ENCODE results near the gene ASB2. TPM values are rescaled to one million over a fixed set of nuclear protein-coding genes. Genes with fewer than 3 reads are reported as not detected.

Gene ASB2
- total and polyA plus RNA-seq, 2 of the 13 experiments (the other 11 are each of a cell fraction or from before 2014, with no cell fraction given) = 0.82 to 4.1 TPM

GRCh38 chr14:93902619-93903307 is 73.6 kb downstream of the ASB2 start (continued):
- TF ChIP-seq, protein P1, sequence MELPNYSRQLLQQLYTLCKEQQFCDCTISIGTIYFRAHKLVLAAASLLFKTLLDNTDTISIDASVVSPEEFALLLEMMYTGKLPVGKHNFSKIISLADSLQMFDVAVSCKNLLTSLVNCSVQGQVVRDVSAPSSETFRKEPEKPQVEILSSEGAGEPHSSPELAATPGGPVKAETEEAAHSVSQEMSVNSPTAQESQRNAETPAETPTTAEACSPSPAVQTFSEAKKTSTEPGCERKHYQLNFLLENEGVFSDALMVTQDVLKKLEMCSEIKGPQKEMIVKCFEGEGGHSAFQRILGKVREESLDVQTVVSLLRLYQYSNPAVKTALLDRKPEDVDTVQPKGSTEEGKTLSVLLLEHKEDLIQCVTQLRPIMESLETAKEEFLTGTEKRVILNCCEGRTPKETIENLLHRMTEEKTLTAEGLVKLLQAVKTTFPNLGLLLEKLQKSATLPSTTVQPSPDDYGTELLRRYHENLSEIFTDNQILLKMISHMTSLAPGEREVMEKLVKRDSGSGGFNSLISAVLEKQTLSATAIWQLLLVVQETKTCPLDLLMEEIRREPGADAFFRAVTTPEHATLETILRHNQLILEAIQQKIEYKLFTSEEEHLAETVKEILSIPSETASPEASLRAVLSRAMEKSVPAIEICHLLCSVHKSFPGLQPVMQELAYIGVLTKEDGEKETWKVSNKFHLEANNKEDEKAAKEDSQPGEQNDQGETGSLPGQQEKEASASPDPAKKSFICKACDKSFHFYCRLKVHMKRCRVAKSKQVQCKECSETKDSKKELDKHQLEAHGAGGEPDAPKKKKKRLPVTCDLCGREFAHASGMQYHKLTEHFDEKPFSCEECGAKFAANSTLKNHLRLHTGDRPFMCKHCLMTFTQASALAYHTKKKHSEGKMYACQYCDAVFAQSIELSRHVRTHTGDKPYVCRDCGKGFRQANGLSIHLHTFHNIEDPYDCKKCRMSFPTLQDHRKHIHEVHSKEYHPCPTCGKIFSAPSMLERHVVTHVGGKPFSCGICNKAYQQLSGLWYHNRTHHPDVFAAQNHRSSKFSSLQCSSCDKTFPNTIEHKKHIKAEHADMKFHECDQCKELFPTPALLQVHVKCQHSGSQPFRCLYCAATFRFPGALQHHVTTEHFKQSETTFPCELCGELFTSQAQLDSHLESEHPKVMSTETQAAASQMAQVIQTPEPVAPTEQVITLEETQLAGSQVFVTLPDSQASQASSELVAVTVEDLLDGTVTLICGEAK (IDR thresholded peaks at IDR 0.05) = no peak
- TF ChIP-seq, protein P1 (CRISPR knock-in tag; IDR thresholded peaks at IDR 0.05) = no peak
- TF ChIP-seq MTA3 (CRISPR knock-in tag; IDR thresholded peaks at IDR 0.05) (no peak), NCOR1 (IDR thresholded peaks at IDR 0.05; ENCODE audit: borderline replicate concordance, low read length) (no peak; the same call in 1 of the 2 replicates), ZNF776 (CRISPR knock-in tag; IDR thresholded peaks at IDR 0.05) (no peak), RELA (CRISPR knock-in tag; IDR thresholded peaks at IDR 0.05) (no peak), U2AF2 (IDR thresholded peaks at IDR 0.05; ENCODE audit: low read depth, low read length) (no peak), NKX3-1 (CRISPR knock-in tag; IDR thresholded peaks at IDR 0.05) (0 out of 2 replicates have a peak, but pooled peaks have one; percentile 21), ZNF644 (CRISPR knock-in tag; IDR thresholded peaks at IDR 0.05; ENCODE audit: low read depth) (peak; percentile 45), TCF12 (IDR thresholded peaks at IDR 0.05) (no peak), TCF12 (CRISPR knock-in tag; IDR thresholded peaks at IDR 0.05) (no peak; the same call in 1 of the 2 replicates), YEATS2 (CRISPR knock-in tag; IDR thresholded peaks at IDR 0.05; ENCODE audit: borderline replicate concordance) (no peak), ZNF569 (CRISPR knock-in tag; IDR thresholded peaks at IDR 0.05; ENCODE audit: borderline replicate concordance) (no peak), ZSCAN22 (CRISPR knock-in tag; IDR thresholded peaks at IDR 0.05) (no peak), ZNF30 (CRISPR knock-in tag; IDR thresholded peaks at IDR 0.05) (0 out of 2 replicates have a peak, but pooled peaks have one; percentile 76), ZNF362 (CRISPR knock-in tag; IDR thresholded peaks at IDR 0.05; ENCODE audit: borderline replicate concordance) (no peak), ZSCAN29 (CRISPR knock-in tag; conservative IDR thresholded peaks at IDR 0.05) (no peak), DNMT3B (CRISPR knock-in tag; conservative IDR thresholded peaks at IDR 0.05) (0 out of 2 replicates have a peak, but pooled peaks have one; percentile 57), GZF1 (CRISPR knock-in tag; IDR thresholded peaks at IDR 0.05) (no peak)
- TF ChIP-seq, protein P2, sequence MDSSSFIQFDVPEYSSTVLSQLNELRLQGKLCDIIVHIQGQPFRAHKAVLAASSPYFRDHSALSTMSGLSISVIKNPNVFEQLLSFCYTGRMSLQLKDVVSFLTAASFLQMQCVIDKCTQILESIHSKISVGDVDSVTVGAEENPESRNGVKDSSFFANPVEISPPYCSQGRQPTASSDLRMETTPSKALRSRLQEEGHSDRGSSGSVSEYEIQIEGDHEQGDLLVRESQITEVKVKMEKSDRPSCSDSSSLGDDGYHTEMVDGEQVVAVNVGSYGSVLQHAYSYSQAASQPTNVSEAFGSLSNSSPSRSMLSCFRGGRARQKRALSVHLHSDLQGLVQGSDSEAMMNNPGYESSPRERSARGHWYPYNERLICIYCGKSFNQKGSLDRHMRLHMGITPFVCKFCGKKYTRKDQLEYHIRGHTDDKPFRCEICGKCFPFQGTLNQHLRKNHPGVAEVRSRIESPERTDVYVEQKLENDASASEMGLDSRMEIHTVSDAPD (CRISPR knock-in tag; IDR thresholded peaks at IDR 0.05) = peak; percentile 61
